ENCODE results near the gene ZDHHC18.

DNA sequence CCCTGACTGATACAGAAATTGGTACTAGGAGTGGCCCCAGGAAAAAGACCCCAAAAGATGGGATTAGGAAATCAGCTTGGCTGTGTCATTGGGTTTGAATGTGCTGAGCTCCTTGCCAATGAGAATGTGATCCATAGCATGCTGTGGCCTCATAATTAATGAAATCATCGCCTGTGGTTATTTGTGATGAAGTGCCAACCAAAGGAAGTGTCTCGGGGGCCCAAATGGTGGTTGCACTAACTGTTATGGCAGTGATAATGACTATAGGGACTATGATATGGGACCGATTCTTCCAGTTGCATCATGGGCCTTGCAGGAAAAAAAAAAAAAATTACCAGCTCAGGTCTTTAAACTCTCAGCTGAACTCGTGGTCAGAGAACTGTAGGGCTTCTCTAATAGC, 15.4 kb upstream of the ZDHHC18 start:
- TF ChIP-seq CTCF (IDR thresholded peaks at IDR 0.05): no peak
- TF ChIP-seq POLR2AphosphoS5 (IDR thresholded peaks at IDR 0.05): no peak
- TF ChIP-seq EP300 (IDR thresholded peaks at IDR 0.05): no peak
